GM19240 (cell line): ENCODE data around the gene CSH1.
A peak's percentile ranks its signal among the peaks of the same experiment; 100 is the strongest.
"Not testable (repeated sequence)": the region's sequence is repeated elsewhere in the genome, so short reads cannot be mapped to it uniquely, and the experiment has no call there.

Experiments
- DNase-seq: peaks from one replicate; pipeline ENCODE4 v3.0.0; 2011; ENCODE audit warnings: low spot score; ENCODE audit not compliant: insufficient read length

CSH1 gene

GRCh38 chr17:63869491-63870291 is 26.7 kb downstream of the CSH1 start:
- not testable (repeated sequence) for DNase-seq

GRCh38 chr17:63866625-63867024 is 29.7 kb downstream of the CSH1 start:
- not testable (repeated sequence) for DNase-seq

- no peak for DNase-seq
These were observed 37.1 kb downstream of the CSH1 start for GRCh38 chr17:63859257-63859656.

- not testable (repeated sequence) for DNase-seq
These were observed 39.9 kb downstream of the CSH1 start for GRCh38 chr17:63856425-63856824.

- DNase-seq: no peak
These were observed 41.2 kb downstream of the CSH1 start for GRCh38 chr17:63855185-63855584.

GRCh38 chr17:63854709-63855108 is 41.7 kb downstream of the CSH1 start:
- DNase-seq: no peak

GRCh38 chr17:63853260-63853659 is 43.1 kb downstream of the CSH1 start:
- DNase-seq: no peak

GRCh38 chr17:63850401-63850800 is 46.0 kb downstream of the CSH1 start:
- DNase-seq: no peak

- peak; percentile 79 for DNase-seq
These were observed 47.3 kb downstream of the CSH1 start for GRCh38 chr17:63848834-63849689.

- no peak for DNase-seq
These were observed 48.7 kb downstream of the CSH1 start for GRCh38 chr17:63847525-63848249.

- DNase-seq: no peak
These were observed 50.9 kb downstream of the CSH1 start for GRCh38 chr17:63845509-63845908.
